Measurements from ENCODE around the gene LCN12.

The LCN12 gene

GRCh38 chr9:136951541-136952320 is at the start of gene LCN12:
Gene LCN12 (plus strand): TSS chr9:136952273. CDS start chr9:136952328, 55 bp downstream.
- no peak for DNase-seq

- peak; percentile 9 for DNase-seq
Measured at GRCh38 chr9:136903041-136903554, 49.0 kb upstream of the LCN12 start.

GRCh38 chr9:136906266-136906665 is 45.8 kb upstream of the LCN12 start:
- no peak for DNase-seq

GRCh38 chr9:136907011-136907914 is 44.8 kb upstream of the LCN12 start:
- no peak for DNase-seq

- no peak for DNase-seq
Measured at GRCh38 chr9:136910197-136910900, 41.7 kb upstream of the LCN12 start.

- DNase-seq, result no peak
Measured at GRCh38 chr9:136910901-136911245, 41.2 kb upstream of the LCN12 start.

- DNase-seq, result no peak
Measured at GRCh38 chr9:136913701-136914438, 38.2 kb upstream of the LCN12 start.

- DNase-seq, result no peak
Measured at GRCh38 chr9:136915632-136916329, 36.3 kb upstream of the LCN12 start.

GRCh38 chr9:136916330-136917184 is 35.5 kb upstream of the LCN12 start:
- no peak for DNase-seq

GRCh38 chr9:136917902-136918301 is 34.2 kb upstream of the LCN12 start:
- no peak for DNase-seq

- DNase-seq, result no peak
Measured at GRCh38 chr9:136920069-136920468, 32.0 kb upstream of the LCN12 start.

GRCh38 chr9:136920734-136921231 is 31.3 kb upstream of the LCN12 start:
- no peak for DNase-seq

- DNase-seq, result no peak
Measured at GRCh38 chr9:136921307-136921706, 30.8 kb upstream of the LCN12 start.

- no peak for DNase-seq
Measured at GRCh38 chr9:136921718-136922117, 30.4 kb upstream of the LCN12 start.

GRCh38 chr9:136922540-136922939 is 29.5 kb upstream of the LCN12 start:
- DNase-seq, result no peak

GRCh38 chr9:136923881-136924280 is 28.2 kb upstream of the LCN12 start:
- DNase-seq, result no peak

GRCh38 chr9:136925414-136926153 is 26.5 kb upstream of the LCN12 start:
- DNase-seq, result no peak

GRCh38 chr9:136926154-136926704 is 25.8 kb upstream of the LCN12 start:
- no peak for DNase-seq

- DNase-seq, result no peak
Measured at GRCh38 chr9:136926749-136927148, 25.3 kb upstream of the LCN12 start.

Data from eye (tissue), 1 donor.